Liver (tissue), 3 donors: ENCODE results near the gene ADARB1.

ENCODE experiments used
- ATF3 ChIP-seq: IDR thresholded peaks from 2 replicates; pipeline ENCODE4 v1.6.1; 2016; ENCODE audit warnings: antibody characterized with exemption
- EGR1 ChIP-seq, 2 donors: IDR thresholded peaks; 2 replicates each; pipeline ENCODE4 v1.6.1; 2016 to 2018; ENCODE audit warnings: antibody characterized with exemption in 2 of 2, low read depth in 2 of 2
- GABPA ChIP-seq, 2 donors: IDR thresholded peaks in 1 of 2; conservative IDR thresholded peaks in 1 of 2; 2 replicates each; pipeline ENCODE4 v1.6.1; 2016; ENCODE audit warnings: antibody characterized with exemption in 2 of 2, mild to moderate bottlenecking in 1 of 2, moderate library complexity in 1 of 2
- HNF4A ChIP-seq, 2 donors: conservative IDR thresholded peaks; 2 replicates each; pipeline ENCODE4 v1.6.1; 2016; ENCODE audit warnings: antibody characterized with exemption in 2 of 2, mild to moderate bottlenecking in 2 of 2
- NR2F2 ChIP-seq: IDR thresholded peaks from 2 replicates; pipeline ENCODE4 v1.6.1; 2016; ENCODE audit warnings: antibody characterized with exemption
- RAD21 ChIP-seq, 2 donors: IDR thresholded peaks; 2 replicates each; pipeline ENCODE4 v1.6.1; 2016; ENCODE audit warnings: antibody characterized with exemption in 2 of 2, mild to moderate bottlenecking in 2 of 2
- RXRA ChIP-seq, 2 donors: IDR thresholded peaks; 2 replicates each; pipeline ENCODE4 v1.6.1; 2017 to 2018; ENCODE audit warnings: antibody characterized with exemption in 2 of 2, mild to moderate bottlenecking in 1 of 2
- SP1 ChIP-seq: IDR thresholded peaks from 2 replicates; pipeline ENCODE4 v1.6.1; 2018; ENCODE audit warnings: antibody characterized with exemption, mild to moderate bottlenecking
- TAF1 ChIP-seq: conservative IDR thresholded peaks from 2 replicates; pipeline ENCODE4 v1.6.1; 2016; ENCODE audit warnings: antibody characterized with exemption, mild to moderate bottlenecking
- YY1 ChIP-seq: IDR thresholded peaks from 2 replicates; pipeline ENCODE4 v1.6.1; 2016; ENCODE audit warnings: antibody characterized with exemption, mild to moderate bottlenecking
- TF ChIP-seq, protein P1 (sequence below): fragments of 150-350 bp; IDR thresholded peaks from 2 replicates; pipeline ENCODE4 v1.5.1; 2017; ENCODE audit warnings: improper control_type of control experiment, low read depth, low read length; ENCODE audit not compliant: missing input control
- TF ChIP-seq, protein P2 (sequence below): IDR thresholded peaks from 2 replicates; pipeline ENCODE4 v1.6.1; 2016; ENCODE audit warnings: antibody characterized with exemption
- TF ChIP-seq, protein P3 (sequence below): IDR thresholded peaks from 2 replicates; pipeline ENCODE4 v1.6.1; 2016; ENCODE audit warnings: antibody characterized with exemption, mild to moderate bottlenecking
- TF ChIP-seq, protein P4 (sequence below): IDR thresholded peaks from 2 replicates; pipeline ENCODE4 v1.6.1; 2016; ENCODE audit warnings: antibody characterized with exemption
- donor health status: healthy.
- donor health status: healthy.

- TF ChIP-seq GABPA (IDR thresholded peaks at IDR 0.05 in 1 of 2, conservative IDR thresholded peaks at IDR 0.05 in 1 of 2) (no peak), HNF4A (conservative IDR thresholded peaks at IDR 0.05) (no peak), EGR1 (IDR thresholded peaks at IDR 0.05; ENCODE audit: low read depth in 2 of 2) (no peak), ATF3 (no peak), RAD21 (IDR thresholded peaks at IDR 0.05) (no peak), RXRA (IDR thresholded peaks at IDR 0.05) (no peak), YY1 (no peak), NR2F2 (no peak), SP1 (no peak), TAF1 (no peak)
- TF ChIP-seq, protein P1, sequence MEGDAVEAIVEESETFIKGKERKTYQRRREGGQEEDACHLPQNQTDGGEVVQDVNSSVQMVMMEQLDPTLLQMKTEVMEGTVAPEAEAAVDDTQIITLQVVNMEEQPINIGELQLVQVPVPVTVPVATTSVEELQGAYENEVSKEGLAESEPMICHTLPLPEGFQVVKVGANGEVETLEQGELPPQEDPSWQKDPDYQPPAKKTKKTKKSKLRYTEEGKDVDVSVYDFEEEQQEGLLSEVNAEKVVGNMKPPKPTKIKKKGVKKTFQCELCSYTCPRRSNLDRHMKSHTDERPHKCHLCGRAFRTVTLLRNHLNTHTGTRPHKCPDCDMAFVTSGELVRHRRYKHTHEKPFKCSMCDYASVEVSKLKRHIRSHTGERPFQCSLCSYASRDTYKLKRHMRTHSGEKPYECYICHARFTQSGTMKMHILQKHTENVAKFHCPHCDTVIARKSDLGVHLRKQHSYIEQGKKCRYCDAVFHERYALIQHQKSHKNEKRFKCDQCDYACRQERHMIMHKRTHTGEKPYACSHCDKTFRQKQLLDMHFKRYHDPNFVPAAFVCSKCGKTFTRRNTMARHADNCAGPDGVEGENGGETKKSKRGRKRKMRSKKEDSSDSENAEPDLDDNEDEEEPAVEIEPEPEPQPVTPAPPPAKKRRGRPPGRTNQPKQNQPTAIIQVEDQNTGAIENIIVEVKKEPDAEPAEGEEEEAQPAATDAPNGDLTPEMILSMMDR = no peak
- TF ChIP-seq, protein P2, sequence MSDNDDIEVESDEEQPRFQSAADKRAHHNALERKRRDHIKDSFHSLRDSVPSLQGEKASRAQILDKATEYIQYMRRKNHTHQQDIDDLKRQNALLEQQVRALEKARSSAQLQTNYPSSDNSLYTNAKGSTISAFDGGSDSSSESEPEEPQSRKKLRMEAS = no peak
- TF ChIP-seq, protein P3, sequence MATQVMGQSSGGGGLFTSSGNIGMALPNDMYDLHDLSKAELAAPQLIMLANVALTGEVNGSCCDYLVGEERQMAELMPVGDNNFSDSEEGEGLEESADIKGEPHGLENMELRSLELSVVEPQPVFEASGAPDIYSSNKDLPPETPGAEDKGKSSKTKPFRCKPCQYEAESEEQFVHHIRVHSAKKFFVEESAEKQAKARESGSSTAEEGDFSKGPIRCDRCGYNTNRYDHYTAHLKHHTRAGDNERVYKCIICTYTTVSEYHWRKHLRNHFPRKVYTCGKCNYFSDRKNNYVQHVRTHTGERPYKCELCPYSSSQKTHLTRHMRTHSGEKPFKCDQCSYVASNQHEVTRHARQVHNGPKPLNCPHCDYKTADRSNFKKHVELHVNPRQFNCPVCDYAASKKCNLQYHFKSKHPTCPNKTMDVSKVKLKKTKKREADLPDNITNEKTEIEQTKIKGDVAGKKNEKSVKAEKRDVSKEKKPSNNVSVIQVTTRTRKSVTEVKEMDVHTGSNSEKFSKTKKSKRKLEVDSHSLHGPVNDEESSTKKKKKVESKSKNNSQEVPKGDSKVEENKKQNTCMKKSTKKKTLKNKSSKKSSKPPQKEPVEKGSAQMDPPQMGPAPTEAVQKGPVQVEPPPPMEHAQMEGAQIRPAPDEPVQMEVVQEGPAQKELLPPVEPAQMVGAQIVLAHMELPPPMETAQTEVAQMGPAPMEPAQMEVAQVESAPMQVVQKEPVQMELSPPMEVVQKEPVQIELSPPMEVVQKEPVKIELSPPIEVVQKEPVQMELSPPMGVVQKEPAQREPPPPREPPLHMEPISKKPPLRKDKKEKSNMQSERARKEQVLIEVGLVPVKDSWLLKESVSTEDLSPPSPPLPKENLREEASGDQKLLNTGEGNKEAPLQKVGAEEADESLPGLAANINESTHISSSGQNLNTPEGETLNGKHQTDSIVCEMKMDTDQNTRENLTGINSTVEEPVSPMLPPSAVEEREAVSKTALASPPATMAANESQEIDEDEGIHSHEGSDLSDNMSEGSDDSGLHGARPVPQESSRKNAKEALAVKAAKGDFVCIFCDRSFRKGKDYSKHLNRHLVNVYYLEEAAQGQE = no peak
- TF ChIP-seq, protein P4, sequence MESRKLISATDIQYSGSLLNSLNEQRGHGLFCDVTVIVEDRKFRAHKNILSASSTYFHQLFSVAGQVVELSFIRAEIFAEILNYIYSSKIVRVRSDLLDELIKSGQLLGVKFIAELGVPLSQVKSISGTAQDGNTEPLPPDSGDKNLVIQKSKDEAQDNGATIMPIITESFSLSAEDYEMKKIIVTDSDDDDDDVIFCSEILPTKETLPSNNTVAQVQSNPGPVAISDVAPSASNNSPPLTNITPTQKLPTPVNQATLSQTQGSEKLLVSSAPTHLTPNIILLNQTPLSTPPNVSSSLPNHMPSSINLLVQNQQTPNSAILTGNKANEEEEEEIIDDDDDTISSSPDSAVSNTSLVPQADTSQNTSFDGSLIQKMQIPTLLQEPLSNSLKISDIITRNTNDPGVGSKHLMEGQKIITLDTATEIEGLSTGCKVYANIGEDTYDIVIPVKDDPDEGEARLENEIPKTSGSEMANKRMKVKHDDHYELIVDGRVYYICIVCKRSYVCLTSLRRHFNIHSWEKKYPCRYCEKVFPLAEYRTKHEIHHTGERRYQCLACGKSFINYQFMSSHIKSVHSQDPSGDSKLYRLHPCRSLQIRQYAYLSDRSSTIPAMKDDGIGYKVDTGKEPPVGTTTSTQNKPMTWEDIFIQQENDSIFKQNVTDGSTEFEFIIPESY = no peak
These were observed 174.6 kb downstream of the ADARB1 start for GRCh38 chr21:45248893-45249381.
